Astrocyte of the cerebellum (primary cell): ENCODE data around the gene MYOCD.

ENCODE experiments used
- DNase-seq: peaks from one replicate; pipeline ENCODE4 v3.0.0-alpha.2; 2011; ENCODE audit warnings: low read depth
- H3K4me3 ChIP-seq: 2 replicates; pipeline ENCODE4 v1.5.1; 2011; ENCODE audit warnings: mild to moderate bottlenecking, low read depth, low read length, moderate library complexity
- in situ Hi-C: cut with HindIII; loops from 2 replicates; pipeline ENCODE4 v1.10.0; 2017; ENCODE audit warnings: low sequenced_read_pairs
- TF ChIP-seq, protein P1 (sequence below): IDR thresholded peaks from 2 replicates; pipeline ENCODE4 v1.5.1; 2012; ENCODE audit warnings: low read length, low read depth, moderate library complexity, mild to moderate bottlenecking; ENCODE audit errors: missing control alignments

Gene MYOCD, protein sequence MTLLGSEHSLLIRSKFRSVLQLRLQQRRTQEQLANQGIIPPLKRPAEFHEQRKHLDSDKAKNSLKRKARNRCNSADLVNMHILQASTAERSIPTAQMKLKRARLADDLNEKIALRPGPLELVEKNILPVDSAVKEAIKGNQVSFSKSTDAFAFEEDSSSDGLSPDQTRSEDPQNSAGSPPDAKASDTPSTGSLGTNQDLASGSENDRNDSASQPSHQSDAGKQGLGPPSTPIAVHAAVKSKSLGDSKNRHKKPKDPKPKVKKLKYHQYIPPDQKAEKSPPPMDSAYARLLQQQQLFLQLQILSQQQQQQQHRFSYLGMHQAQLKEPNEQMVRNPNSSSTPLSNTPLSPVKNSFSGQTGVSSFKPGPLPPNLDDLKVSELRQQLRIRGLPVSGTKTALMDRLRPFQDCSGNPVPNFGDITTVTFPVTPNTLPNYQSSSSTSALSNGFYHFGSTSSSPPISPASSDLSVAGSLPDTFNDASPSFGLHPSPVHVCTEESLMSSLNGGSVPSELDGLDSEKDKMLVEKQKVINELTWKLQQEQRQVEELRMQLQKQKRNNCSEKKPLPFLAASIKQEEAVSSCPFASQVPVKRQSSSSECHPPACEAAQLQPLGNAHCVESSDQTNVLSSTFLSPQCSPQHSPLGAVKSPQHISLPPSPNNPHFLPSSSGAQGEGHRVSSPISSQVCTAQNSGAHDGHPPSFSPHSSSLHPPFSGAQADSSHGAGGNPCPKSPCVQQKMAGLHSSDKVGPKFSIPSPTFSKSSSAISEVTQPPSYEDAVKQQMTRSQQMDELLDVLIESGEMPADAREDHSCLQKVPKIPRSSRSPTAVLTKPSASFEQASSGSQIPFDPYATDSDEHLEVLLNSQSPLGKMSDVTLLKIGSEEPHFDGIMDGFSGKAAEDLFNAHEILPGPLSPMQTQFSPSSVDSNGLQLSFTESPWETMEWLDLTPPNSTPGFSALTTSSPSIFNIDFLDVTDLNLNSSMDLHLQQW

DNA sequence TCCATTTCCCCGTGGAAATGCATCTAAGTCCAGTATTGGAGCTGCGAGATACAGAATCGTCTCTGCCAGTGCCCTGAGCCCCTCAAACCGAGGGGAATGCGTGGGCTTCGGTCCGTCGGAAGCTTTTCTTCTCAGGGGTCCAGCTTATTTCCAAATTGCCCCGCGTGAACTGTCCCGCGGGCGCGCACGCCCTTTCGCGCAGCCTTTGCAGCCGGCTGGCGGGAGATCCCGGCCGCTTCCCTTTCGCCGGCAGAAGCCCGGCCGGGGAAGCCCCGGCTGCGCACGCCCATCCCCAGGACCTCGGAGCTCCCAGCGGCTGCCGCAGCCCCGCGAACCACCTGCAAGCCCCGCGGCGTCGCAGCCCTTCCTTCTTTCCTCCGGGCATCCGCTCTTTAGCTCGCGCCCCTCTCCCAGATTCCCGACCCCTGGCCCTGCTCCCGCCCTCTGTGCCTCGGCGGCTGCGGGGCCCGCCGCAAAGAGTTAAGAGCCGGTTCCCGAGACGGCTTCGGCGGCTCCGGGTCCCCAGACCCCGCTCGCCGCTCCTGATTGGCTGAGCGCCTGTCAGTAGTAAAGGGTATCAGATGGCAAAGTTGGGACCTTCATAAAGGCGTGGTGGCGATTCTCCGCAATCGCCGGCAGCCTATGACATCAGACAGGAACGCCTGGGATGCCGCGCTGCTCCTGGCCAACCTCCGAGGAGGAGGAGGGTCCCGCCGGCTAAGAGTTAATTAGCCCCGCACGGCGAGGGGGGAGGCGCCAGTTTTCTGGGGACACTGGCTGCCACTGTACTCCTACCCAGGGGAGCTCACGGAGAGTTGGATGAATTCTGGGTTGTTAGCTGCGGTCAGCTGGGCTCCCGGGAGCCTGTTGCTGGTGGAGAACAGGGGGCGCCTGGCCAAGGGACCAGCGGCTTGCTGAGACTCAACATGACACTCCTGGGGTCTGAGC is at the start of gene MYOCD:
Gene MYOCD, plus strand, starts transcription at position 628 of the 948 bp plus-strand sequence. Its CDS starts 299 bp downstream, at position 927.
- in situ Hi-C loops, result no loop called here
- no peak for DNase-seq
- TF ChIP-seq, protein P1, sequence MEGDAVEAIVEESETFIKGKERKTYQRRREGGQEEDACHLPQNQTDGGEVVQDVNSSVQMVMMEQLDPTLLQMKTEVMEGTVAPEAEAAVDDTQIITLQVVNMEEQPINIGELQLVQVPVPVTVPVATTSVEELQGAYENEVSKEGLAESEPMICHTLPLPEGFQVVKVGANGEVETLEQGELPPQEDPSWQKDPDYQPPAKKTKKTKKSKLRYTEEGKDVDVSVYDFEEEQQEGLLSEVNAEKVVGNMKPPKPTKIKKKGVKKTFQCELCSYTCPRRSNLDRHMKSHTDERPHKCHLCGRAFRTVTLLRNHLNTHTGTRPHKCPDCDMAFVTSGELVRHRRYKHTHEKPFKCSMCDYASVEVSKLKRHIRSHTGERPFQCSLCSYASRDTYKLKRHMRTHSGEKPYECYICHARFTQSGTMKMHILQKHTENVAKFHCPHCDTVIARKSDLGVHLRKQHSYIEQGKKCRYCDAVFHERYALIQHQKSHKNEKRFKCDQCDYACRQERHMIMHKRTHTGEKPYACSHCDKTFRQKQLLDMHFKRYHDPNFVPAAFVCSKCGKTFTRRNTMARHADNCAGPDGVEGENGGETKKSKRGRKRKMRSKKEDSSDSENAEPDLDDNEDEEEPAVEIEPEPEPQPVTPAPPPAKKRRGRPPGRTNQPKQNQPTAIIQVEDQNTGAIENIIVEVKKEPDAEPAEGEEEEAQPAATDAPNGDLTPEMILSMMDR, result no peak
- peak within 1 kb of the TSS; percentile 52 for H3K4me3 ChIP-seq

DNA sequence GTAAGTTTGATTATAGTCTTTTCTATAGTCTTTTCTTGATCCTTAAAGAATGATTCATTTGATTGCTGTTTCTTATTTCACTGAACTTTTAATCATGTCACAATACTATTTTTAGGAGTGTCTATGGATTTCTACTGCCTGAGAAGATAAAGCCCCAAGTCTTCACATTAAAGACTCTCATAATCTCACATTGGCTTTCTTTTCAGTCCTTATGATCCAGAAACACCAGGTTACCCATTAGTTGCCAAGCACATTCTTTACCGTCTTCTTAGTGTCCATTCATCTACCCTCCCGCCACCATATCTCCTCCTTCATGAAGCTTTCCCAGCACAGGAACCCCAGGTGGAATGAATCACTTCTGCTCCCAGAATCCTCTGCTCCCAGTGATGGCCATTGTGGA is 49.5 kb upstream of the MYOCD start:
- H3K4me3 ChIP-seq, result no peak overlapping the region
- TF ChIP-seq, protein P1, result no peak
- no peak for DNase-seq
- in situ Hi-C loops, result no loop called here

DNA sequence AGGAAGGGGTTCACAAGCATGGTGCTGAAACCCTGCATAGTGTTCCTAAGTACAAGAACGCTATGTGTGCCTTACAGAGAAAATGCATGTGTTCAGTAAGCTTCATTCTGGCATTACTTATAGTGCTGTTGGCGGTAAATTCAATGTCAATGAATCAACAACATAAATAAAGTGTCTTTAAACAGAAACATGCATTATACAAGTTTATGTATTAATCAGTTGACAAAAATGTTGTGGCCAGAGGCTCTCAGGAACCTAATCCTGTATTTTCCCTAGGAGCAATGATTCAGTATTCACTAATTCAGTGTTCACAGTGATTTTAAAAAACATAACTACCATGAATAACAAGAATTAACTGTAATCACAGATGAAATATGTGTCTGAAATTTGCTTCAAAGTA is 47.1 kb upstream of the MYOCD start:
- in situ Hi-C loops, result no loop called here

DNA sequence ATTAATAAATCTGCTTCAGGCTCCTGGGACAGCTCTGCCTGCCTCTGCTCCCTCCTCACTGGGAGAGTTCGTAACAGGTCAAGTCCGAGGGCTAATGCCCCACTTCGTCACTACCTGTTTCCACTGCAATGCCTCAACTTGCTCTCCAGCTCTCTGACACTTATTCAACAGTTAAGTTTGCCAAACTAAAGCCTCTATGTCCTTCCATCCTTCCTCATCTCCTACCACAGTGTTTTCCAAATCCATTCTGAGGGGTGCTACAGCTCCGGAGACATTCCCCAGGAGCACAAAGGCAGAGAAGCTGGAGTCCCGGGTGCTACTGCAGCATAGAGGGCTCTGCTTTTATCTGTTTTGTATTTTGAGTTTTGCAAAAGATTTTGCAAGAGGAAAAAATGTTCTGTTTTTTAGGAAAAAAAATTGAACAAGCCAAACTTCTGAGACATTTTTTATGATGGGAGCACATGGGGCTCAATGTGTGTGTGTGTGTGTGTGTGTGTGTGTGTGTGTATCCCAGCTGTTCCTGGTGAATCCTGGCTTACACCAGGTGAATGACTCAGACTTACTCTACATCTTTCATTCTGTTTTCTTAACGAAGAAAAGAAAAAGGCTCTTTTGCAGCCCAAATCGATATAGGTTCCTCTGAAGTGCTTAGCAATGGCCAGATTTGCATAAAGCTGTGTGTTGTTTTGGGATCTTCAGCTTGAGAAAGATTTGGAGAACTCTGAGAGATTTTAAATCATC is 46.1 kb upstream of the MYOCD start:
- H3K4me3 ChIP-seq, result no peak overlapping the region
- no peak for DNase-seq
- in situ Hi-C loops, result no loop called here
- TF ChIP-seq, protein P1, result no peak

More for the DNA sequence above, 47.1 kb upstream of the MYOCD start:
- no peak overlapping the region for H3K4me3 ChIP-seq
- TF ChIP-seq, protein P1, result no peak
- no peak for DNase-seq

DNA sequence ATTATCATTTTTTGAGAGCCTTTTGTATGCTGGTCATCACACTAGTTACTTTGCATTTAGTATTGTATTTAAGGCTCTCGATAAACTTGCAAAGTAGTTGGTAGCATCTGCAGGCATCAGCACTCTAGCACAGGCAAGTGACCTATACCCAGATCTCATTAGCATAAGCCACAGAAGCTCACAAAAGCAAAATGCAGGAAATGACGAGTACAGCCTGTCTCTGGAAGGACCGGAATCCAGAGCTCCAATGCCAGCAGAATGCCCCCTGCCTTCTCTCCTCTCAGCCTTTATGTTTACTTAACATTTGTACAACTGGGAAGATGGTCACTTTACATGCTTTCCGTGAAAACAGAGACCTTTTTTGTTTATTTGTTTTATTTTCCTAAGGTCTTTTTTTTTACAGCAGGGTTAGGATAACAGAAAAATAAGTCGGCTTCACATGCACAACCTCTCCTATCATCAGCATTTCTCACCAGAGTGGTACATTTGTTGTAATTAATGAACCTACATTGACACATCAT is 45.4 kb upstream of the MYOCD start:
- H3K4me3 ChIP-seq, result no peak overlapping the region
- TF ChIP-seq, protein P1, result no peak
- DNase-seq, result peak; percentile 52
- in situ Hi-C loops, result no loop called here
